ENCODE results near the gene KCTD14.

KCTD14 gene

GRCh38 chr11:77967753-77968152 is 55.3 kb downstream of the KCTD14 start:
- no peak overlapping the region for H3K27ac ChIP-seq
- DNase-seq (ENCODE audit: low read depth, low spot score) = peak; percentile 3

GRCh38 chr11:77967121-77967520 is 56.0 kb downstream of the KCTD14 start:
- no peak overlapping the region for H3K27ac ChIP-seq
- DNase-seq (ENCODE audit: low read depth, low spot score) = no peak

- no peak for DNase-seq (ENCODE audit: low read depth, low spot score)
- H3K27ac ChIP-seq = no peak overlapping the region
Observed at GRCh38 chr11:77966338-77966737, 56.7 kb downstream of the KCTD14 start.

Data from epithelial cell of prostate (primary cell).